ENCODE results near the gene GPR152. TPM values are rescaled to one million over a fixed set of nuclear protein-coding genes. Genes with fewer than 3 reads are reported as not detected.

GPR152 gene, protein sequence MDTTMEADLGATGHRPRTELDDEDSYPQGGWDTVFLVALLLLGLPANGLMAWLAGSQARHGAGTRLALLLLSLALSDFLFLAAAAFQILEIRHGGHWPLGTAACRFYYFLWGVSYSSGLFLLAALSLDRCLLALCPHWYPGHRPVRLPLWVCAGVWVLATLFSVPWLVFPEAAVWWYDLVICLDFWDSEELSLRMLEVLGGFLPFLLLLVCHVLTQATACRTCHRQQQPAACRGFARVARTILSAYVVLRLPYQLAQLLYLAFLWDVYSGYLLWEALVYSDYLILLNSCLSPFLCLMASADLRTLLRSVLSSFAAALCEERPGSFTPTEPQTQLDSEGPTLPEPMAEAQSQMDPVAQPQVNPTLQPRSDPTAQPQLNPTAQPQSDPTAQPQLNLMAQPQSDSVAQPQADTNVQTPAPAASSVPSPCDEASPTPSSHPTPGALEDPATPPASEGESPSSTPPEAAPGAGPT
- polyA plus RNA-seq (2013, experiment 1 of 2; ENCODE audit: insufficient read length): not detected
- polyA plus RNA-seq (2013, experiment 2 of 2; ENCODE audit: insufficient read length): not detected

DNA sequence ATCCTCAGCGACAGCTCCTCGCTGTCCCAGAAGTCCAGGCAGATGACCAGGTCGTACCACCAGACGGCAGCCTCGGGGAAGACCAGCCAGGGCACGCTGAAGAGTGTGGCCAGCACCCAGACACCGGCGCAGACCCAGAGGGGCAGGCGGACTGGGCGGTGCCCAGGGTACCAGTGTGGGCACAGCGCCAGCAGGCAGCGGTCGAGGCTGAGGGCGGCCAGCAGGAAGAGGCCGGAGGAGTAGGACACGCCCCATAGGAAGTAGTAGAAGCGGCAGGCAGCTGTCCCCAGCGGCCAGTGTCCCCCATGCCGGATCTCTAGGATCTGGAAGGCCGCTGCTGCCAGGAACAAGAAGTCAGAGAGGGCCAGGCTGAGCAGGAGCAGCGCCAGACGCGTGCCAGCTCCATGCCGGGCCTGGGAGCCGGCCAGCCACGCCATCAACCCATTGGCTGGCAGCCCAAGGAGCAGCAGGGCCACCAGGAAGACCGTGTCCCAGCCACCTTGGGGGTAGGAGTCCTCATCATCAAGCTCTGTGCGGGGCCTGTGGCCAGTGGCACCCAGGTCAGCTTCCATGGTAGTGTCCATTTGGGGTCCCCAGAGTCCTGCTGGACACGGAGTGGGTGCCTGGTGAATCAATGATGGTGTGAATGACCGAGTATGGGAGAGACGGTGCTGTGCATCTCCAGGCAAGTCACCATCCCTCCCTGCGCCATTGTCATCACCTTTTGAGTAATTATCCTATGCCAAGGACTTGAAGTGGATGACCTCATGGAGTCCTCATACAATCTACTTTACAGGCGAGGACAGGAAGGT is at the start of gene GPR152:
Gene GPR152 (minus strand): TSS at position 589 of the 812 bp plus-strand sequence. CDS start 5 bp downstream, at position 584.
- DNase-seq: no peak

DNA sequence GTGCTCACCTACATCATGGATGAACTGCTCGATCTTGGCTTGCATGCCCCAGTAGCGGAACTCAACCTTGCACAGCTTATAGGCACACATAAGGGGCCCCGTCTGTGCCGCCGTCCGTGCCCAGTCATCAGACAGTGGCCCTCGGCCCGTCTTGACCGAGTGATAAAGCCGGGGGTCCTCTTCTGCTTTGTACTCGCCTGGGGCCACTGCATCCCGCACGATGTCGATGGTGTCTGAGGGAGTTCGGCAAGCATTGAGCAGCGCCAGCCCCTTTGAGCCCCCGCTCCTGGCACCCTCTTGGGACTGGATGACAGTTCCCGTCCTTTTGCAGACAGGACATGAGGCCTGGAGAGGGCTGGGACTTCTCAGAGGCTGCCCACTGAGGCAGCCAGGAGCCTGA is 49.3 kb upstream of the GPR152 start:
- no peak for DNase-seq

DNA sequence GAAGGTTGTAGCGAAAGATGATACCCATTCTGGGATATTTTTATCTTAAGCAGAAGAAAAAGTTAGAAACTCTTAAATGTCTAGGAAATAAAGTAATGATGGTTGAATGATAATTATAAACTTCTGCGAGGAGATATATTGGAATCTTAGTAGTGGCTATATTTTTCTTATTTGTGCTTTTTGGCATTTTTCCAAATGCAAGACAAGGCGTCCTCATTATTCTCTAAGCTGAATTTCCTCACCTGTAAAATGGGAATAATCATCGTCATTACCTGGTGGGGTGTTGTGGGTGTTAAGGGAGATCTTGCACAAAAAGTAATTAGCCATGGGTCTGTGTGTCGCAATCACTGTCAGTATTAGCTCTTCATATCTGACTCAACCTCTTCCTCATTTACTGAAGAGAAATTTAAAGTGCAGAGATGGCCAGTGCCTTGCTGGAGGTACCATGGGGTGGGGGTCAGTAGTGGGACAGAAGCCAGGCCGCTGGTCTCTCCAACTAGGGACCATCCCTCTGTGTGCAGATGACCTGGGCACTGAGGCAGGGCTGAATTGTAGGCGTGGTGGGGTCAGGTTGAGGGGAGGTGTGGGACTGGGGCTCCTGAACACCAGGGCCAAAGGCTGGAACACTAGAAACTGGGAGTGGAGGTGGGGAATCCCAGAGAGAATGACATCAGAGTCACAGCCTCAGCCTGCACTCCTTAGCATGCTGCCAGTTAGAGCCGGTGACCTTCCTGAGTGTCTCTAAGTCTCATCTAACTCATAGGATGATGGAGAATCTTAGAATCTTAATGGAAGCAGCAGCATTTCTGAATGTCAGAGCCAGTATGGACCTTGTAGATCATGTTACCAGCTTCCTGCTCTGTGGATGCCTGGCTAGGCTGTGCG is 48.5 kb upstream of the GPR152 start:
- no peak for DNase-seq

DNA sequence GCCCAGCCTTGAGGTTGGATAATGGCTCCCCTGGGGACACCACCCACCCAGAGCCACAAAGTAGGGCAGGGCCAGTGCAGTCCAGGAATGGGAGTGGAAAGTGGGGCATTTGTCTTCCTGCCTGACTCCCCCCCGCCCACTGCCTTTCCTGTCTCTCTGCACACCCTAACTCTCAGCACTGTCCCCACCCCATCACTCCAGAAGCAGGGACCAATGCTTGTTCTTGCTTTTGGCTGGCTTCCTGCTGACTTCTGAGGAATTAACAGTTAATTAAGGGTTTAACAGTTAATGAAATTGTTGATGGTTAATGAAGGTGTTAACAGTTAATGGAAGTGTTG is 47.9 kb upstream of the GPR152 start:
- DNase-seq: no peak

DNA sequence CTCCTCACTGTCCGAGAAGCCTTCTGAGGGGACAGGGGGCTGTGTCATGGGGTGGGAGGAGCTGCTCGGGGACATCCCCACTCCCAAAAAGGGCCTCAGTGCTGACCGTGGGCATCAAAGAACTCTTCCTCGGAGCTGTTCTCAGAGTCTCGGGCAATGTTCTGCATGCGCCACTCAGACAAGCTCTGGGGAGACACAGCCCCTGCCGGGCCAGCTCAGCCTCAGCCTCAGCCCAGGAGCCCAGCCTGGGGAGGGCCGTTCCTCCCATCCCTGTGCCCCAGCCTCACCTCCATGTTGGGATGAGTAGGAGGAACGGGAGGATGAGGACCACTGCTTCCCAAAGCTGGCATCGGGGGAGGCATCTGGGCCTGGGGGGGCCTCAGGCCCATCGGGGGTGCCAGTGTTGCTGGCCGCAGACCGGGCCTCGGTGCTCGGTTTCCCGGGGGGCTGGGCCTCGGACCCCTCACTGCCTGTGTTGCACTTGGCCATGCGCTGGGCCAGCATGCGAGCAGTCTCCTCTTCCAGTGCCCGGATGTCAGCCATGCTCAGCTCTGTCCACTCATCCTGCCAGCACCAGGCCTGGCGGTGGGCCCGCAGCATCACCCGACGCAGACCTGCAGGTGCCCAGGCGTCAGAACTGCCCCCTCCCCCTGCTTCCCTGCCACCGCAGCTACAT is 47.4 kb upstream of the GPR152 start:
- no peak for DNase-seq

DNA sequence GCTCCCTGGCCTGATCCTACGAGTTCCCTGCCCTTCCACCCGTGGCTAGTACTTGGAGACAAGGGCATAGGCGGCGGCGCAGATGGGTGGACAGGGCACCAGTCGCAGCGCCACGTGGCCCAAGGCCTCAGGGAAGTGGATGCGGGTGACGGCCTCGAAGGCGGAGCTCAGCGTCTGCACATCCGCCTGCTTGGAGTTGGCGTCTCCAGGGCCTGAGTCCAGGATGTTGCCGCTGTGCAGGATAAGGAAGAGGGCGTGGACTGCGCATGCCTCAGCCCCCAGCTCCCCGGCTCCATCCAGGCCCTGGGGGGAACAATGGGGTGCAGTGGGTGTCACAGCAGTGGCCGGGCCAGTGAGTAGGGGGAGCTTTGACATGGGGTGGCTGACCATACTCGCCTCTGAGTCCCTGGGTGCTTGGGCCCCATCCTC is 46.0 kb upstream of the GPR152 start:
- no peak for DNase-seq

DNA sequence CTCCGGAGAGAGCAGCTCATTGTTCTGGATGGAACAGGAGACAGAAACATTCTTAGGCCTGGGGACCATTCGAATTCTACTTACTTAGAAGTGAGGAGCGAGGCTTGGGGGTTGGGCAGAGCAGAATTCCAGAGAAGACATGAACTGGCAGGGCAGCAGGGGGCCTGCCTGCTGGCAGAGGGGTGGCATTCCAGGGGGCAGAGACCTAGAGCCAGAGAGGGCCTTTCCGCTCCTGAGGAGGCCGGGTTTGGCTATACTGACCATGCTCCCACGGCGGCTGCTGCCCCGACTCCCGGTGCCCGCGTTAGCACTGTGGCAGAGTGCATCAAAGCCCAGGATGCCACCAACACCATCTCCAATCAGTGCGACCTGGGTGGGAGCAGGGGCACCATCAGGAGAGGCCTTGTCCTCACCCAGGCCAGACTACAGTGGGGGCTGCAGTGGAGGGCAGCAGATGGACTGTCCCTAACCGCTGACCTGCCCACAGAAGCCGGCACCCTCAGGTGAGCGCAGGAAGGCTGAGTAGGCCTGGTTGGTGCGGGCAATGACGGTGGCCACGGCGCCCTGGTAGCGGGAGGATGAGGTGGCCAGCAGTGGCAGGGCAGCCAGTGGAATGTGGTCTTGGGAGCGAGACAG is 45.2 kb upstream of the GPR152 start:
- DNase-seq: no peak

DNA sequence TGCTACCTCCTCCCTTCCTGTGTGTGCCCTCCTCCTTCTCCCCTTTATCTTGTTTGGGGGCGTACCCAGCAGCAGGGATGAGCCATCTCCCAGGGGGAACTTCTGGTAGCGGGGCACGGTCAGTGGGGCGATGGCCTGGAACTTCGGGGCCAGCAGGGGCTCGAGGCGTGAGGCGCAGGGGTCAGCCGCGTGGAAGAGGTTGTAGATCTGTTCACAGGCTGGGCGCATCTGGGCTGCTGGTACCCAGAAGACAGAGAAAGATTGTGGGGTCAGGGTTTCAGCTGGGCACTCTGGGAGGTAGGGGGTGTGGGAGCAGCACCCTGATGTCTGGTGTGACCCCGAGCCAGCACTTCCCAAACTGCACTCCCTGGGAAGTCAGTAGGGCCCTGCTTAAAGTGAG is 43.6 kb upstream of the GPR152 start:
- DNase-seq: no peak

DNA sequence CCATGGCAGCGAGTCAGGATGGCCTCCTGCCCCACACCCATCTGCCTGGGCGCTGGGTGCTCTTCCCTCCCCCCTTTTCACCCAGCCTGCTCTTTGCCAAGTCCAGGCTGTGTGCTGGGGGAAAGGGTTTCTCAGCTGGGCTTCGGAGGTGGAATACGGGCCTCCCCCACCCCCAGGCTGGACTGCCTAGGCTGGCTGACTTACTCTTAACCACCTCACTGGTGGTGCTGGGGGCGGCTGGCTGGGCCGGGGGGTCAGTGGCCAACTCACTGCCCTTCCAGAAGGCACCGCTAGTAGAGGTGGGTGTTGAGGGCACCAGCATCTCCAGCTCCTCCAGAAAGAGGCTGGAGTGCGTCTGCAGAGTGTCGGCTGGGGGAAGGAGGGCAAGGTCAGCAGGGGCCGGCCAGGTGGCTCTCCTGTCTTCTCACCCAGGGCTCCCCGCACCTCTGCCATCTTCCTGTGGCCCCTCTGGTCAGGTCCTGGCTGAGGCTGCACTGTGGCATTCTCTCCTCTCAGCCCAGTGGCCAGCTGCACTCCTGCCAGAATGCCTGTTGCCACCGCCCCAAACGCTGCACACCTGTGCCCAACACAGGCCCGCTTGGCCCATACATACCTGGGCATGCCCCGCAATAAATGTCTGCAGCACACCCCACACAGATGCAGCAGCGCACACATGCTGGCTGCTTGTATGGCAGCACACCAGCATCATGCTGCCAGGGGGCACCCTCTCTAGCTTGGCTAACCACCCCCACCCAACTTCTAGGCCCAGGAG is 42.9 kb upstream of the GPR152 start:
- no peak for DNase-seq

DNA sequence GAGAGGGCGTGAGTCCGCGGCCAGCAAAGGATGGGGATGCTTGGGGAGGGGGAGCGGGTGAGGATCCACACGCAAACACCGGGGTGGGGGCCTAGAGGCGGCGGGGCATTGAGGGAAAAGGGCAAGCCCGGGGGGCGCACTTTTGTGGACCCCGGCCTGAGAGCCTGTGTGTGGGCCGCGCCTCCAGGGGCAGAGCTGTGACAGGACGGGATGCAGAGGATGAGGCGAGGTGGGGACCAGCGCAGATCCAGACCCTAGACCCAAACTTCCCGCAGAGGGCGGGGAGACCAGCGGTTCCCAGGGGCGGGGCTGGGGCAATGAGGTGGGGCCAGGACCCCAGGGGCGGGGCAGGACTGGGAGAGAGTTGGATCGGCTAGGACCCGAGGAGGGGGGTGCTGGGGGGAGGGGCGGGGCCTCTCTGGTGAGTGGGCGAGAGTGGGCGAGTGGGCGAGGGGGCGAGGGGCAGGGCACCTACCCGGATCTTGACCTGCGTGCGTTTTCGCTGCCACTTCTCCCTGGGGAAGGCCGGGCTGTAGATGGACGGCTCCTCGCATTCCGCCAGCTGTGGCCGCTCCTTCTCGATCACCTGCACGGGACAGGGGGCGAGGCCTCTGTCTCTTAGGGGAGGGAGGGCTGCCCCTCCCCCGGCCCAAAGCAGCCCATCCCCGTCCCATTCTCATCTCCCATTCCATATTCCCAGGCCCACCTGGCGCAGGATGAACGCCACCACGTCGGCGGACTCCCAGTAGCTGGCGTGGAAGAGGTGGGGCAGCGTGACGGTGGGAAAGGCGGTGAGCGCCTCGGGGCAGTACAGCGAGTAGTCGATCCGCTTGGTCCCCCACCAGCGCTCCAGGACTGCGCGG is 42.1 kb upstream of the GPR152 start:
- DNase-seq: no peak

DNA sequence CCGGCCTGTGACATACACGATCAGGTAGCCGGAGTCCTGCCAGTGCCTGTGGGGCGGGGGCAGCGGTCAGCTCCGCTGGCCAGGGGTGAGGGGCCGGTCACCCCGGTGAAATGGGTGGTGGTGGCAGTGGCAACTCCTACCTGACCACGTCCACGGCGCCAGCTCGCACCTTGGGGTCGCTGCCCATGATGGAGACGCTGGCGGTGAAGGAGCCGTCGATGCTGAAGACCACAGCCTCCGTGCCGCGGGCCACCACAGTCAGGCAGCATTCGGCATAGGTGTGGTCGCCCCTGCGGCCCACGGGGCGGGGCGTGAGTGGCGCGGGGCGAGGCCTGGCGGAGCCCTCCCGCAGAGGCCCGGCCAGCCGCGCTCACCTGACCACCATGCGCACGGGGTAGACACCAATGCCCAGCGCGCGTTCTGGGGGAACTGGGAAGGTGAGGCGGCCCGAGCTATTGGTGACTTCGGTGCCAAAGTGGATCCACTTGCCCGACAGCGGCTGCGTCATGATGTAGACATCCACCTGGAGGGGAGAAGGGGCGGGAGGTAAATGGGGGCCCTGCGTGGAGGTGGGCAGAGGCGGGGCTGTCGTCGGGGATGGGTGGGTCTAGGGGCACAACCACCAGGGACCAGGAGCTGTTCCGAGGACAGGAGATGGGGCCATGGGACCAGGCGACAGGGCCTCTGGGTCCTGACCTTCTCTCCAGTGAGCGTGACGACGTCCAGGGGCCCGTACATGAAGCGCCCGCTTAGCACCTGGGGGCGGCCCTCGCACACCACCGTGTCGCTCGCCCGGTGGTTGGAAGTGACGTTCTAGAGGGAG is 41.2 kb upstream of the GPR152 start:
- no peak for DNase-seq

DNA sequence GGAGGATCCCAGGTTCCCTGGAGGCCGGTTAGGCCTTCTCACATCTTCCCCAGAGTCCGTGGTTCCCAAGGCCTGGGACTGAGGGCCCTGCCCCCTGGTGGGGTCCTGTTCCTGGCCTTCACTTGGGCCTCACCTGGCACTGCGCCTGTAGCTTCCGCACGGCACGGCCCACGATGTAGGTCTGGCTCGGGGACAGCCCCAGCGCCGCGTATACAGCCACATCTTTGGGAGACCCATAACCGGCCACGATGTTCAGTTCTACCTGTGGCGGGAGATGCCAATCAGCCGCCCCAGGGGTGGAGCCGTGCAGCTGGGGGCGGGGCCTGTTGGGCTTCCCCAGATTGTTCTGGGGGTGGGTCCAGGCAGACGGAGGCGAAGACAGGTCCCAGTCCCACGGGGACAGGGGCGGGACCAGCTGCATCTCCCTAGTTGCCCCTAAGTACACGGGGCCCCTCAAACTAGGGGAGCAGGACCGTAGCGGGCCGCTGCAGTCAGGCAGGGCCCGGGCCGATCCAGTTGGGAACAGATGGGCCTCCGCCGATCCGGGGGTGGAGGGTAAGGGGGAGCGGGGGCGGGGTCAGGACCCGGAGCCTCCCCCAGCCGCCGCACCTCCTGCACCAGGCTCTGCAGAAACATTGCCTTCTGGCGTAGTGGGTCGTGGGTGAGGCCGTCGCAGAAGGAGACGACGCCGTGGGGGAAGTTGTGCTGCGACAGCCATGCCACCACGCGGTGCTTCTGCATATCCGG is 40.4 kb upstream of the GPR152 start:
- DNase-seq: no peak

DNA sequence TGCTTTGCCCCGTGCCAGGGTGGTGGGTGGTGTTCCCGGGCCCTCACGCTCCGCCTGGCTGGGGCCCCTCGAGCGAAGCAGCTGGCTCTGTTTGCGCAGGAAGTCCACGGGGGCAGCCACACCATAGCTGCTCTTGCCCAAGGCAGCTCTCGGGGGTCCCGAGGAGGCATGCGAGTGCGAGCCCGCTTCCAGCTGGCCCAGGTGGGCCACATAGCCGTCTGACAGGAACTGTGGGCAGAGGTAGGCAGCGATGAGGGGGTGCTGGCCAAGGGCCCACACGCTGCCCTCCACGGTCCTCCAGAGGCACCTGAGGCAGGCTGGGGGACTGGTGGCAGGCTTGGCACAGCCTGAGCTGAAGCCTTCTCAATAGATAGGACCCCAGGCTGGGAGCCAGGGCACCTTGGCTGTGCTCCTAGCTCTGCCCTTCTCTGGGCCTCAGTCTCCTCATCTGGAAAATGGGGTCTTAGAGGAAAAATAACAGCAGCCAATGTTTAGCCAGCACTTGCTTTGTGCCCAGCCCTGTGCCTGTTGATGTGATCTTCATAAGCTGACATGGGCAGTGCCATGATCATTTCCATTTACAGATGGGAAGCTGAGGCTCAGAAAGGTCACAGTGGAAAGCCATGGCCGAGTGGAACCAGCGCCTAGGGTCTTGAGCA is 39.7 kb upstream of the GPR152 start:
- DNase-seq: no peak

DNA sequence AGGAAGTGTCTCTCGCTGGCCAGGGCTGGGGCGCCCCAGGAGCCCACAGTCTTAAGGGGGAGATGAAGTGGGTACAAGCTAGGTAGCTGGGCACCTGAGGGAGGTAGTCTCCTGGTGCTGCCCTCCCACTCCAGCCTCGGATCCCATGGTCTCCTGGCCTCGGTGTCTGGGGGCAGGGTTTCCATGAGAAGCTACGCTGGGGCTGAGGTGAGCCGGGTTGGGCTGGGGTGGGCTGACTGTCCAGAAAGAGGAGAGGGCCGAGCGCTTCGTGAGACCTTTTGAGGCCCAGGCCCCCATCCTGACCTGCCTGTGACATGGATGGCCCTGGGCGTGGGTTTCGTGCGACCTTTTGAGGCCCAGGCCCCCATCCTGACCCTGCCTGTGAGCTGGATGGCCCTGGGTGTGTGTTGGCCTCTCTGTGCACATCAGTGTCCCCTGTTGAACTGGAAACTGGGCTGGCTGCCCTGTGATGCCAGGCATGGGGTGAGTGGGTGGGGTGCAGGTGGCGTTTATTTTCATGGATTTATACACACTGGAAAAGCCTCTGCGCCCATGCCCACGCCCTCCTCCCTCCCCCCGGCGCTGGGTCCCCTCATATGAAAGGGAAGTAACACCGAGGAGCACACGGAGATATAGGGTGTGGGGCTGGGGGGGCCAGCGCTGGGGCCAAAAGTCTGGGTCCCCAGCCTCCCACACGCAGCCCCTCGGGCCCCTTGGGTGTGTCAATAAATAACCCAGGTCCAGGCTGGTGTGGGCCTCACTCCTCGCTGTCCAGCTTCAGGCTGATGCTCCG is 38.9 kb upstream of the GPR152 start:
- no peak for DNase-seq

DNA sequence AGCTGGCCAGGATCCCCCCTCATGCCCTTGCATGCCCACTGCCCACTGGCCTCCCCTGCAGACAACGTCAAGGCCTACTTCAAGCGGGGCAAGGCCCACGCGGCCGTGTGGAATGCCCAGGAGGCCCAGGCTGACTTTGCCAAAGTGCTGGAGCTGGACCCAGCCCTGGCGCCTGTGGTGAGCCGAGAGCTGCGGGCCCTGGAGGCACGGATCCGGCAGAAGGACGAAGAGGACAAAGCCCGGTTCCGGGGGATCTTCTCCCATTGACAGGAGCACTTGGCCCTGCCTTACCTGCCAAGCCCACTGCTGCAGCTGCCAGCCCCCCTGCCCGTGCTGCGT is 38.2 kb upstream of the GPR152 start:
- DNase-seq: no peak

DNA sequence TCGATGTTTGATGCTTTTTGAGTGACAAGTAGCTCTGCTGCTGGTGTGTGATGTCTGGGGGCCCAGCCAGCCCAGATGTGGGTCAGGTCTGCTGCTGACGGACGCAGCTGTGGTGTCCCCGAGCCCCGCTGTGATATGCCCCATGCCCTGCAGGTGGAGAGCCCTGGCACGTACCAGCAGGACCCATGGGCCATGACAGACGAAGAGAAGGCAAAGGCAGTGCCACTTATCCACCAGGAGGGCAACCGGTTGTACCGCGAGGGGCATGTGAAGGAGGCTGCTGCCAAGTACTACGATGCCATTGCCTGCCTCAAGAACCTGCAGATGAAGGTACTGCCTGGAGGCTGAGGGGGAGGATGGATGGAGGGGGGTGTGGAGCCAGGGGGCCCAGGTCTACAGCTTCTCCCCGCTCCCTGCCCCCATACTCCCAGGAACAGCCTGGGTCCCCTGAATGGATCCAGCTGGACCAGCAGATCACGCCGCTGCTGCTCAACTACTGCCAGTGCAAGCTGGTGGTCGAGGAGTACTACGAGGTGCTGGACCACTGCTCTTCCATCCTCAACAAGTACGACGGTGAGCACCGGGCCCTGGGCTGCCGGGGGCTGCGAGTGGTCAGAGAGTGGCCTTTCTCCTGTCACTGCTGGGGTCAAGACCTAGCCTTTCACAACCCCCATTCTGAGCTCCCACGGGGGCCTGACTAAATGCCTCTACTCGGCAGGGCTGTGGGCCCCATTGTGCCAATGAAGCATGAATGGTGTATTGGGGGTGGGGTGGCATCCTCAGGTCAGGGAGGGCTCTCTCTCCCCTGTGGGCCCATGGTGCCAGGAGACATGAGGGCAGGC is 37.6 kb upstream of the GPR152 start:
- no peak for DNase-seq

Measured in fibroblast of skin of scalp (primary cell).